Keratinocyte (primary cell): ENCODE data around the gene TCEANC.

Source experiments
- EZH2 ChIP-seq: IDR thresholded peaks from one replicate; pipeline ENCODE4 v1.6.1; 2012; ENCODE audit warnings: inconsistent platforms, mild to moderate bottlenecking, low read length, moderate library complexity
- TF ChIP-seq, protein P1 (sequence below), 3 experiments: IDR thresholded peaks in 1 of 3; conservative IDR thresholded peaks in 1 of 3; optimal IDR thresholded peaks in 1 of 3; 2 replicates in 2 of 3; 3 replicates in 1 of 3; pipeline versions ENCODE3 to v1.5.1; 2011; ENCODE audit warnings: low read length in 3 of 3, mild to moderate bottlenecking in 3 of 3, moderate library complexity in 2 of 3, control low read depth in 1 of 3, inconsistent platforms in 1 of 3; ENCODE audit not compliant: insufficient read depth in 2 of 3; ENCODE audit errors: extremely low read depth in 1 of 3

DNA sequence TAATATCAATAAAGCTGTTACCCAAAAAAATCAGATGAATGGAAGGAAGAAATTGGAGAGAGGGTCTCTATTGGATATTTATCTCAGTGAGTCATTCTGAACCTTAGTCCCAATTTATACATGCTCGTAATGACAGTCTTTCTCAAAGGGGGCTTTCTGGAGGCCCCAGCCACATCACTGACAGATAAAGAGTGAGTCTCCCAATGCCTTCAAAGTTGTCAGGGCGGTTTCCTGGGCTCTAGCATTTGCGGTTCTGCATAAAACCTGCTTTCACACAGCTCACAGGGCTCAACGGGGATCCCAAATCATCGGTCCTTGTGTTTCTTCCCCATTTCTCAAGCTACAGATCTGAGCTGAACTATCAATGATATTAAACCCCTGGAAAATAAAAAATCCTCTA lies 17.3 kb downstream of the TCEANC start:
- TF ChIP-seq, protein P1, sequence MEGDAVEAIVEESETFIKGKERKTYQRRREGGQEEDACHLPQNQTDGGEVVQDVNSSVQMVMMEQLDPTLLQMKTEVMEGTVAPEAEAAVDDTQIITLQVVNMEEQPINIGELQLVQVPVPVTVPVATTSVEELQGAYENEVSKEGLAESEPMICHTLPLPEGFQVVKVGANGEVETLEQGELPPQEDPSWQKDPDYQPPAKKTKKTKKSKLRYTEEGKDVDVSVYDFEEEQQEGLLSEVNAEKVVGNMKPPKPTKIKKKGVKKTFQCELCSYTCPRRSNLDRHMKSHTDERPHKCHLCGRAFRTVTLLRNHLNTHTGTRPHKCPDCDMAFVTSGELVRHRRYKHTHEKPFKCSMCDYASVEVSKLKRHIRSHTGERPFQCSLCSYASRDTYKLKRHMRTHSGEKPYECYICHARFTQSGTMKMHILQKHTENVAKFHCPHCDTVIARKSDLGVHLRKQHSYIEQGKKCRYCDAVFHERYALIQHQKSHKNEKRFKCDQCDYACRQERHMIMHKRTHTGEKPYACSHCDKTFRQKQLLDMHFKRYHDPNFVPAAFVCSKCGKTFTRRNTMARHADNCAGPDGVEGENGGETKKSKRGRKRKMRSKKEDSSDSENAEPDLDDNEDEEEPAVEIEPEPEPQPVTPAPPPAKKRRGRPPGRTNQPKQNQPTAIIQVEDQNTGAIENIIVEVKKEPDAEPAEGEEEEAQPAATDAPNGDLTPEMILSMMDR (optimal IDR thresholded peaks at IDR 0.05 in 1 of 3, IDR thresholded peaks at IDR 0.05 in 1 of 3, conservative IDR thresholded peaks at IDR 0.05 in 1 of 3; ENCODE audit: extremely low read depth in 1 of 3, insufficient read depth in 2 of 3, low read length in 3 of 3): no peak
- TF ChIP-seq EZH2: no peak
